ENCODE results near the gene IGF2BP2.

Gene IGF2BP2

DNA sequence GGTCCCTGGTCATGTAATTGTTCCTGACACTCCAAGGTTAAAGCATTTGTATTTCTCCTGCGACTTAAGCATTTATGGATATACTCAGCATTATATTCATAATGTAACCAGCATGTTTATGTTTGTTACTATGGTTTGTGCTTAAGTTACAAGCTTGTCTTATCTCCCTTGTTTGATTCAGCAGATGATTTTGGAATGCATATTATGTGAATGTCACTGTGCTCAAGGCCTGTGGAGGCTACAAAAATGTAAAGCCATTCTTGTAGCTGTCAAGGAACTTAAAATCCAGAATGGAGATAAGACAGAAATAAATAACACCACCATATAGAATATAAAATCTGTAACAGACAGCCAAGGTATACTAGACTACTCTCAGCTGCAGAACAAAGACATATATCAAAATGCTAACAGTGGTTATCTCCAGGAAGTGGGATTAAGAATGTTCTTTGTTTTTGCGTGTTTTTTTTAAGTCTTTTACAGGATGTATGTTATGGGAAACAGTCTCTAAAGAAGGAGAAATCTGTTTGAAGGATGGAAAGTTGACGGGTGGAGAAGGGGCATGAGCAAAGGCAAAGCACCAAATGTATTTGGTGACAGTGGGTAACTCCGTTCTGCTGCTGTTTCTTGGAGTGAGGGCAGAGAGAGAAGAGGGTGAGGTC is 61.4 kb downstream of the IGF2BP2 start:
- TF ChIP-seq CEBPB (IDR thresholded peaks at IDR 0.05) (no peak), EP300 (IDR thresholded peaks at IDR 0.05; ENCODE audit: borderline replicate concordance) (no peak), EGR1 (IDR thresholded peaks at IDR 0.05) (no peak), TCF12 (IDR thresholded peaks at IDR 0.05; ENCODE audit: low read depth) (no peak), CREB1 (IDR thresholded peaks at IDR 0.05; ENCODE audit: low read depth) (no peak), NFIC (IDR thresholded peaks at IDR 0.05) (no peak), TEAD4 (IDR thresholded peaks at IDR 0.05) (no peak)

DNA sequence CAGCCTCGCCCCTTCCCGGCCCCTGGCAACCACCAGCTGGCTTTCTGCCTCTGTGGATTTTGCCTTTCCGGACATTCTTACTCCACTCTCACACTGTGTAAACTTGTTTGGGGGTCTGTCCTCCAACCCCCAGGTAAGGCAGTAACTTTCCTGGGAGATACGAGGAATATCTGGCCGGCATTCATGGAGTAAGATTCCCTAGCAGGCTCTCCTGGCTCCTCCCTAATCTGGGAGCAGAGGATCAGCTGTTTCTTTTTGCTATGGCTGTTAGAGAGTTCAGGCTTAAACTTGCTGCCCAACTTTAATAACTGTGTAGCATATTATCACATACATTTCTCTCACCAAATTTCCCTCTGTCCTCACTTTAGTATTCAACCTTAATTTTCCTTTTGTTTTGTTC is 64.3 kb downstream of the IGF2BP2 start:
- no peak for TF ChIP-seq YY1 (IDR thresholded peaks at IDR 0.05; ENCODE audit: low read depth)
- no peak for TF ChIP-seq RAD21 (IDR thresholded peaks at IDR 0.05; ENCODE audit: low read depth)
- TF ChIP-seq, protein P1, sequence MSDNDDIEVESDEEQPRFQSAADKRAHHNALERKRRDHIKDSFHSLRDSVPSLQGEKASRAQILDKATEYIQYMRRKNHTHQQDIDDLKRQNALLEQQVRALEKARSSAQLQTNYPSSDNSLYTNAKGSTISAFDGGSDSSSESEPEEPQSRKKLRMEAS (IDR thresholded peaks at IDR 0.05), result no peak
- no peak for TF ChIP-seq EP300 (IDR thresholded peaks at IDR 0.05; ENCODE audit: borderline replicate concordance)
- no peak for TF ChIP-seq TAF1 (IDR thresholded peaks at IDR 0.05; ENCODE audit: low read depth)
- TF ChIP-seq, protein P2, sequence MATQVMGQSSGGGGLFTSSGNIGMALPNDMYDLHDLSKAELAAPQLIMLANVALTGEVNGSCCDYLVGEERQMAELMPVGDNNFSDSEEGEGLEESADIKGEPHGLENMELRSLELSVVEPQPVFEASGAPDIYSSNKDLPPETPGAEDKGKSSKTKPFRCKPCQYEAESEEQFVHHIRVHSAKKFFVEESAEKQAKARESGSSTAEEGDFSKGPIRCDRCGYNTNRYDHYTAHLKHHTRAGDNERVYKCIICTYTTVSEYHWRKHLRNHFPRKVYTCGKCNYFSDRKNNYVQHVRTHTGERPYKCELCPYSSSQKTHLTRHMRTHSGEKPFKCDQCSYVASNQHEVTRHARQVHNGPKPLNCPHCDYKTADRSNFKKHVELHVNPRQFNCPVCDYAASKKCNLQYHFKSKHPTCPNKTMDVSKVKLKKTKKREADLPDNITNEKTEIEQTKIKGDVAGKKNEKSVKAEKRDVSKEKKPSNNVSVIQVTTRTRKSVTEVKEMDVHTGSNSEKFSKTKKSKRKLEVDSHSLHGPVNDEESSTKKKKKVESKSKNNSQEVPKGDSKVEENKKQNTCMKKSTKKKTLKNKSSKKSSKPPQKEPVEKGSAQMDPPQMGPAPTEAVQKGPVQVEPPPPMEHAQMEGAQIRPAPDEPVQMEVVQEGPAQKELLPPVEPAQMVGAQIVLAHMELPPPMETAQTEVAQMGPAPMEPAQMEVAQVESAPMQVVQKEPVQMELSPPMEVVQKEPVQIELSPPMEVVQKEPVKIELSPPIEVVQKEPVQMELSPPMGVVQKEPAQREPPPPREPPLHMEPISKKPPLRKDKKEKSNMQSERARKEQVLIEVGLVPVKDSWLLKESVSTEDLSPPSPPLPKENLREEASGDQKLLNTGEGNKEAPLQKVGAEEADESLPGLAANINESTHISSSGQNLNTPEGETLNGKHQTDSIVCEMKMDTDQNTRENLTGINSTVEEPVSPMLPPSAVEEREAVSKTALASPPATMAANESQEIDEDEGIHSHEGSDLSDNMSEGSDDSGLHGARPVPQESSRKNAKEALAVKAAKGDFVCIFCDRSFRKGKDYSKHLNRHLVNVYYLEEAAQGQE (IDR thresholded peaks at IDR 0.05; ENCODE audit: low read depth), result no peak
- TF ChIP-seq TCF12 (IDR thresholded peaks at IDR 0.05; ENCODE audit: low read depth), result no peak
- TF ChIP-seq CEBPB (IDR thresholded peaks at IDR 0.05), result no peak
- no peak for TF ChIP-seq EGR1 (IDR thresholded peaks at IDR 0.05)
- TF ChIP-seq, protein P3, sequence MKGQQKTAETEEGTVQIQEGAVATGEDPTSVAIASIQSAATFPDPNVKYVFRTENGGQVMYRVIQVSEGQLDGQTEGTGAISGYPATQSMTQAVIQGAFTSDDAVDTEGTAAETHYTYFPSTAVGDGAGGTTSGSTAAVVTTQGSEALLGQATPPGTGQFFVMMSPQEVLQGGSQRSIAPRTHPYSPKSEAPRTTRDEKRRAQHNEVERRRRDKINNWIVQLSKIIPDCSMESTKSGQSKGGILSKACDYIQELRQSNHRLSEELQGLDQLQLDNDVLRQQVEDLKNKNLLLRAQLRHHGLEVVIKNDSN (IDR thresholded peaks at IDR 0.05), result no peak
- TF ChIP-seq CREB1 (IDR thresholded peaks at IDR 0.05; ENCODE audit: low read depth), result no peak
- no peak for TF ChIP-seq FOXM1 (IDR thresholded peaks at IDR 0.05; ENCODE audit: borderline replicate concordance, low read depth)
- no peak for TF ChIP-seq TEAD4 (IDR thresholded peaks at IDR 0.05)
- TF ChIP-seq NFIC (IDR thresholded peaks at IDR 0.05), result no peak
- TF ChIP-seq ZBTB7A (IDR thresholded peaks at IDR 0.05; ENCODE audit: low read depth), result no peak

DNA sequence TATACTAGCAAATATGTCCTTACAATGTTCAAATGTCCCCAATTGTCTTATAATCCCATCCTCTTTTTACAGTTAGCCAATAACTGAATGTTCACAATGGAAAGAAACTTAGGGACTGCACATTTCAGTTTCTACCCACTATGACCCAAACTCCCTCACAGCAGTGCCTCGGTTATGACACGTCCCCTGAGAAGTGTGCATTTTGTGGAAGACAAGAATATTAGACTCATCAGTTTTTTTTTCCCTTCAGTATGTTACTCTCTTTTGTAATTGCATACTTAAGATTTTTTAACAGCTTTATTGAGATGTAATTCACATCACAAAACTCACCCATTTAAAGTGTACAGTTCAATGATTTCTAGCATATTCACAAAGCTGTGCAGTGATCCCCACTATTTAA is 64.8 kb downstream of the IGF2BP2 start:
- no peak for TF ChIP-seq TEAD4 (IDR thresholded peaks at IDR 0.05)
- TF ChIP-seq, protein P1 (IDR thresholded peaks at IDR 0.05), result no peak
- TF ChIP-seq ZBTB7A (IDR thresholded peaks at IDR 0.05; ENCODE audit: low read depth), result no peak
- no peak for TF ChIP-seq EP300 (IDR thresholded peaks at IDR 0.05; ENCODE audit: borderline replicate concordance)
- TF ChIP-seq CREB1 (IDR thresholded peaks at IDR 0.05; ENCODE audit: low read depth), result no peak
- TF ChIP-seq YY1 (IDR thresholded peaks at IDR 0.05; ENCODE audit: low read depth), result no peak
- TF ChIP-seq FOXM1 (IDR thresholded peaks at IDR 0.05; ENCODE audit: borderline replicate concordance, low read depth), result no peak
- no peak for TF ChIP-seq RAD21 (IDR thresholded peaks at IDR 0.05; ENCODE audit: low read depth)
- no peak for TF ChIP-seq TAF1 (IDR thresholded peaks at IDR 0.05; ENCODE audit: low read depth)
- no peak for TF ChIP-seq EGR1 (IDR thresholded peaks at IDR 0.05)
- TF ChIP-seq, protein P3 (IDR thresholded peaks at IDR 0.05), result no peak
- no peak for TF ChIP-seq CEBPB (IDR thresholded peaks at IDR 0.05)
- TF ChIP-seq NFIC (IDR thresholded peaks at IDR 0.05), result no peak
- TF ChIP-seq TCF12 (IDR thresholded peaks at IDR 0.05; ENCODE audit: low read depth), result no peak
- TF ChIP-seq, protein P2 (IDR thresholded peaks at IDR 0.05; ENCODE audit: low read depth), result no peak

DNA sequence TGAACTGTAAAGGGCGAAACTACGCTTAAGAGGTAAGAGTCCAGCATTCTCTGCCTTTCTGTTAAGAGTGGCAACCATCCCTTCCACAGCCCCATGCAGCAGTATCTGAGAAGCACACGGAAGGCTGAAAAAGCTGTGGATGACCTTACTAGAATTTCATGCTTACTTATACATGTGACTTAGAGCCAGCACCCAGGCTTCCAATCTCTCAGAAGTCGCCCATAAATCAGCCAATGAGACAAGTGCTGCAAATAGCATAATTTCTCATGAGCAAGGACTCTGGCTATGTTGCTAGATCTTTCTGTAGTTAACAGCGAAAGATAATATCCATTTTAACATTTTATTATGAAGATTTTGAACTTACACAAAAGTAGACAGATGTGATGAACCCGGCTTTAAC is 65.3 kb downstream of the IGF2BP2 start:
- TF ChIP-seq TAF1 (IDR thresholded peaks at IDR 0.05; ENCODE audit: low read depth) (no peak), CREB1 (IDR thresholded peaks at IDR 0.05; ENCODE audit: low read depth) (no peak), NFIC (IDR thresholded peaks at IDR 0.05) (no peak), TEAD4 (IDR thresholded peaks at IDR 0.05) (no peak), CEBPB (IDR thresholded peaks at IDR 0.05) (no peak), EP300 (IDR thresholded peaks at IDR 0.05; ENCODE audit: borderline replicate concordance) (no peak), TCF12 (IDR thresholded peaks at IDR 0.05; ENCODE audit: low read depth) (no peak), YY1 (IDR thresholded peaks at IDR 0.05; ENCODE audit: low read depth) (no peak), ZBTB7A (IDR thresholded peaks at IDR 0.05; ENCODE audit: low read depth) (no peak), RAD21 (IDR thresholded peaks at IDR 0.05; ENCODE audit: low read depth) (no peak), EGR1 (IDR thresholded peaks at IDR 0.05) (no peak), FOXM1 (IDR thresholded peaks at IDR 0.05; ENCODE audit: borderline replicate concordance, low read depth) (no peak)
- TF ChIP-seq, protein P3 (IDR thresholded peaks at IDR 0.05), result no peak
- TF ChIP-seq, protein P1 (IDR thresholded peaks at IDR 0.05), result no peak
- TF ChIP-seq, protein P2 (IDR thresholded peaks at IDR 0.05; ENCODE audit: low read depth), result no peak

All from Ishikawa (cell line).